ENCODE measurements around the gene CD47. TPM values are rescaled to one million over a fixed set of nuclear protein-coding genes. Genes with fewer than 3 reads are reported as not detected.

Gene CD47
- total and polyA plus RNA-seq, 2 donors (not counting 1 experiment from before 2014, with no cell fraction given): 86.4 to 259 TPM

DNA sequence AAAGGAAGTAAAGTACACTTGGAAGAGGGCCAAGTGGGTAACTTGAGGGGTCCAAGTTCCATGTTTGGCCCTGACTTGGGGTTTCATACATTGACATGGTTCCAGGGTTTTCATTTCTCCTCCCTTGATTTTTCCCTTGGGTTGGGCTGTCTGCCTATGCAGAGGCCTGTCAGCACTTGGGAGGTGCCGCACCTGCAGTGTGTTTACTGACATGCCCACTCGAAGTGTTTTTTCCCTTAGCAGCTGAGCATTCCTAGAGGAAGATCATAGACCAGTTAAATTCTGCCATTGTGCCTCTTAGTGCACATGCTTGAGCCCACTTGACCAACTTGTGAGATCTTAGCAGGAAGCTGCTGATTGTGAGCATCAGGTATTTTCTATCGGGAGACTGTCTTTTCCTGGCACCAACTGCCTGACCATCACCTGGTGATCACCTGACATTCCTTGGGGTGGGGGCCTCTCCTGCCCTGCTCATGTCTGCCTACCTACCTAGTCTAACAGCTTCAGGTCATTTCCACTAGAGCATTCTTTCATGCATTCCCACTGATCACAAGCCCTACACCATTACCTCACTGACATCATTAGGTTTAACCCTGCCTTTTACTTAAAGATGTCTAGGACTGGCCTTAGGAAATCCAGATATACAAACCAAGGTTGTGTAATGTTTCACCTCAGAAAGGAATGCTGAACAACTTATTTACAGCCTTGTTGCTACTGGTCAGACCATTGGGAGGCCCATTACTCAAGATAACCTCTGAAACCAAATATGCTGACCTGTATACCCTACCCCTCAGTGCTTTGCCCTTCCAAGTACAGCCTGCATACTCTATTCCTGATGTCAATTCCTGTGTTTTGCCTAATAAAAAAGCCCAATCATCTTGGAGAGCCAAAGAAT, 68.3 kb downstream of the CD47 start:
- DNase-seq (no peak), ATAC-seq (ENCODE audit: low read depth) (no peak)
- Histone ChIP-seq H2AFZ (ENCODE audit: insufficient read depth, low read depth, low read length, poor library complexity, severe bottlenecking) (no peak overlapping the region), H3K27me3 (replicated peaks in 1 of 4; ENCODE audit: control extremely low read depth in 1 of 4, control insufficient read depth in 3 of 4, insufficient read depth in 4 of 4, low read length in 3 of 4) (no peaks in the 10 kb centered on the region), H3K9me3 (ENCODE audit: control extremely low read depth in 1 of 3, control insufficient read depth in 2 of 3, insufficient read depth in 1 of 3, low read length in 2 of 3) (no peaks in the 10 kb centered on the region), H3K4me2 (replicated peaks; ENCODE audit: low read depth, low read length, poor library complexity, severe bottlenecking) (no peak overlapping the region), H3K36me3 (replicated peaks in 1 of 2; ENCODE audit: control extremely low read depth in 1 of 2, control insufficient read depth in 1 of 2, extremely low read depth in 1 of 2, insufficient read depth in 2 of 2, low read length in 1 of 2) (peaks cover 0 to 3% of the 10 kb centered on the region in 2 experiments), H3K9ac (ENCODE audit: low read length) (no peak overlapping the region), H3K4me3 (ENCODE audit: control extremely low read depth in 1 of 5, extremely low read depth in 1 of 5, insufficient read depth in 1 of 5, low read depth in 2 of 5, low read length in 4 of 5) (no peak overlapping the region), H3K79me2 (ENCODE audit: control insufficient read depth, insufficient read depth, low read length) (no peaks in the 10 kb centered on the region), H3K4me1 (ENCODE audit: control insufficient read depth in 2 of 2, insufficient read depth in 2 of 2, low read length in 2 of 2) (no peaks in the 10 kb centered on the region), H4K20me1 (ENCODE audit: control insufficient read depth, insufficient read depth, low read length, poor library complexity, severe bottlenecking) (no peaks in the 10 kb centered on the region), H3K27ac (ENCODE audit: low read length in 2 of 2) (no peak overlapping the region)
- Mint-ChIP-seq H3K4me1 (no peaks in the 10 kb centered on the region), H3K4me3 (no peak overlapping the region), H3K27ac (no peak overlapping the region), H3K27me3 (peaks cover 14% of the 10 kb centered on the region), H3K9me3 (ENCODE audit: insufficient read depth) (no peaks in the 10 kb centered on the region)
- intact Hi-C loops (cut with micrococcal nuclease): no loop called here
- 100% methylated on average over 3 of the region's 3 CpGs for WGBS (ENCODE audit: insufficient coverage)
- POLR2A ChIA-PET: no interaction called here
- TF ChIP-seq EZH2 (IDR thresholded peaks at IDR 0.05; ENCODE audit: borderline replicate concordance, insufficient read depth, low read depth, low read length, poor library complexity, severe bottlenecking): no peak
- TF ChIP-seq, protein P1, sequence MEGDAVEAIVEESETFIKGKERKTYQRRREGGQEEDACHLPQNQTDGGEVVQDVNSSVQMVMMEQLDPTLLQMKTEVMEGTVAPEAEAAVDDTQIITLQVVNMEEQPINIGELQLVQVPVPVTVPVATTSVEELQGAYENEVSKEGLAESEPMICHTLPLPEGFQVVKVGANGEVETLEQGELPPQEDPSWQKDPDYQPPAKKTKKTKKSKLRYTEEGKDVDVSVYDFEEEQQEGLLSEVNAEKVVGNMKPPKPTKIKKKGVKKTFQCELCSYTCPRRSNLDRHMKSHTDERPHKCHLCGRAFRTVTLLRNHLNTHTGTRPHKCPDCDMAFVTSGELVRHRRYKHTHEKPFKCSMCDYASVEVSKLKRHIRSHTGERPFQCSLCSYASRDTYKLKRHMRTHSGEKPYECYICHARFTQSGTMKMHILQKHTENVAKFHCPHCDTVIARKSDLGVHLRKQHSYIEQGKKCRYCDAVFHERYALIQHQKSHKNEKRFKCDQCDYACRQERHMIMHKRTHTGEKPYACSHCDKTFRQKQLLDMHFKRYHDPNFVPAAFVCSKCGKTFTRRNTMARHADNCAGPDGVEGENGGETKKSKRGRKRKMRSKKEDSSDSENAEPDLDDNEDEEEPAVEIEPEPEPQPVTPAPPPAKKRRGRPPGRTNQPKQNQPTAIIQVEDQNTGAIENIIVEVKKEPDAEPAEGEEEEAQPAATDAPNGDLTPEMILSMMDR (IDR thresholded peaks at IDR 0.05): no peak
- CTCF ChIA-PET: no interaction called here

DNA sequence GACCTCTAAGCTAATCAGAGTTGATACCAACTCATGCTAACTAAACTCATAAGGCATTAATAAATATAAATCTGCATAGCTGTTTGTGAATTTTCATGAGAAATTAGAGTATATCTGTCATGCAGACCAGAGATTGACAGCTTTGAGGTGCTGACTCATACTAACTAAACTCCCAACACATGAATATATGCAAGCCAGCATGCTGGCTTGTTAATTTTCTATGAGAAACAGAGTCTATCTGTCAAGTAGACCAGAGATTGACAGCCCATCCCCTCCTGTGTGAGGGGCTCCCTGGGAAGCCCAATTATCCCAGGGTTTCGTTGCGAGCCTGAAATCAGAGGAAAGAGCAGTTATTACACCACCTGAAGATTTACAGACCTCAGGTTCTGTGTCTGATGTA, 69.3 kb downstream of the CD47 start:
- Histone ChIP-seq H3K27me3 (replicated peaks in 1 of 4; ENCODE audit: control extremely low read depth in 1 of 4, control insufficient read depth in 3 of 4, insufficient read depth in 4 of 4, low read length in 3 of 4) (no peaks in the 10 kb centered on the region), H3K36me3 (replicated peaks in 1 of 2; ENCODE audit: control extremely low read depth in 1 of 2, control insufficient read depth in 1 of 2, extremely low read depth in 1 of 2, insufficient read depth in 2 of 2, low read length in 1 of 2) (peaks cover 0 to 3% of the 10 kb centered on the region in 2 experiments), H2AFZ (ENCODE audit: insufficient read depth, low read depth, low read length, poor library complexity, severe bottlenecking) (no peak overlapping the region), H3K27ac (ENCODE audit: low read length in 2 of 2) (no peak overlapping the region), H3K9me3 (ENCODE audit: control extremely low read depth in 1 of 3, control insufficient read depth in 2 of 3, insufficient read depth in 1 of 3, low read length in 2 of 3) (no peaks in the 10 kb centered on the region), H3K79me2 (ENCODE audit: control insufficient read depth, insufficient read depth, low read length) (no peaks in the 10 kb centered on the region), H4K20me1 (ENCODE audit: control insufficient read depth, insufficient read depth, low read length, poor library complexity, severe bottlenecking) (no peaks in the 10 kb centered on the region), H3K4me2 (replicated peaks; ENCODE audit: low read depth, low read length, poor library complexity, severe bottlenecking) (no peak overlapping the region), H3K9ac (ENCODE audit: low read length) (no peak overlapping the region), H3K4me1 (ENCODE audit: control insufficient read depth in 2 of 2, insufficient read depth in 2 of 2, low read length in 2 of 2) (no peaks in the 10 kb centered on the region), H3K4me3 (ENCODE audit: control extremely low read depth in 1 of 5, extremely low read depth in 1 of 5, insufficient read depth in 1 of 5, low read depth in 2 of 5, low read length in 4 of 5) (no peak overlapping the region)
- H3K4me1 Mint-ChIP-seq: no peaks in the 10 kb centered on the region
- no CpG with 5 or more reads among the region's 2 CpGs for WGBS (ENCODE audit: insufficient coverage)
- peaks cover 18% of the 10 kb centered on the region for H3K27me3 Mint-ChIP-seq
- no peak for TF ChIP-seq EZH2 (IDR thresholded peaks at IDR 0.05; ENCODE audit: borderline replicate concordance, insufficient read depth, low read depth, low read length, poor library complexity, severe bottlenecking)
- TF ChIP-seq, protein P1 (IDR thresholded peaks at IDR 0.05): no peak
- no peak for DNase-seq
- ChIA-PET CTCF (no interaction called here), POLR2A (no interaction called here)
- H3K27ac Mint-ChIP-seq: no peak overlapping the region
- intact Hi-C loops (cut with micrococcal nuclease): no loop called here
- ATAC-seq (ENCODE audit: low read depth): no peak
- H3K4me3 Mint-ChIP-seq: no peak overlapping the region
- H3K9me3 Mint-ChIP-seq (ENCODE audit: insufficient read depth): no peaks in the 10 kb centered on the region
